Natural killer cell (primary cell): ENCODE measurements around the gene LBHD2. TPM values are rescaled to one million over a fixed set of nuclear protein-coding genes. Genes with fewer than 3 reads are reported as not detected.

ENCODE experiments used
- ATAC-seq, 3 donors: fragments of 150-1000 bp in 2 of 3; fragments of 200-7000 bp in 1 of 3; cut with Tn5 transposase; 1 replicate in 1 of 3; 2 replicates in 2 of 3; pipeline ENCODE4 v1.10.0; 2021; ENCODE audit warnings: mild to moderate bottlenecking in 2 of 3, moderate library complexity in 2 of 3
- DNase-seq, 2 donors: peaks; one replicate each; pipeline versions ENCODE4 v3.0.0 to v3.0.0-alpha.2; 2013 to 2021; ENCODE audit warnings: mixed read lengths in 1 of 2
- H3K27ac ChIP-seq: one replicate; pipeline ENCODE4 v1.5.1; 2013; ENCODE audit warnings: mild to moderate bottlenecking, low read length
- H3K27me3 ChIP-seq: one replicate; pipeline ENCODE4 v1.6.1; 2013; ENCODE audit warnings: low read length; ENCODE audit not compliant: control insufficient read depth, insufficient read depth
- H3K36me3 ChIP-seq: one replicate; pipeline ENCODE4 v1.6.1; 2013; ENCODE audit warnings: low read length; ENCODE audit not compliant: control insufficient read depth, insufficient read depth
- H3K4me1 ChIP-seq: one replicate; pipeline ENCODE4 v1.6.1; 2013; ENCODE audit warnings: low read length; ENCODE audit not compliant: control insufficient read depth, insufficient read depth
- H3K4me3 ChIP-seq: one replicate; pipeline ENCODE4 v1.5.1; 2013; ENCODE audit warnings: low read length
- H3K9me3 ChIP-seq: one replicate; pipeline ENCODE4 v1.6.1; 2013; ENCODE audit warnings: low read length; ENCODE audit not compliant: control insufficient read depth, insufficient read depth
- H3K27ac Mint-ChIP-seq, 2 donors: one replicate each; pipeline ENCODE4 v1.8.0; 2022; ENCODE audit warnings: mild to moderate bottlenecking in 2 of 2, mixed read lengths in 2 of 2, moderate library complexity in 1 of 2
- H3K27me3 Mint-ChIP-seq, 2 donors: one replicate each; pipeline ENCODE4 v1.8.0; 2022; ENCODE audit warnings: low read depth in 2 of 2, mixed read lengths in 2 of 2
- H3K36me3 Mint-ChIP-seq: one replicate; pipeline ENCODE4 v1.8.0; 2022; ENCODE audit warnings: mixed read lengths
- H3K4me1 Mint-ChIP-seq, 2 donors: one replicate each; pipeline ENCODE4 v1.8.0; 2022; ENCODE audit warnings: mixed read lengths in 2 of 2
- H3K4me3 Mint-ChIP-seq: one replicate; pipeline ENCODE4 v1.8.0; 2022; ENCODE audit warnings: mild to moderate bottlenecking, moderate library complexity, mixed read lengths
- H3K9me3 Mint-ChIP-seq, 2 donors: one replicate each; pipeline ENCODE4 v1.8.0; 2022; ENCODE audit warnings: mixed read lengths in 2 of 2
- CTCF ChIP-seq: fragments of 200-600 bp; IDR thresholded peaks from one replicate; pipeline ENCODE4 v1.8.0; 2022; ENCODE audit warnings: antibody characterized with exemption
- WGBS: methylation state at CpG from one replicate; pipeline ENCODE4 v1.1.7; 2013; ENCODE audit warnings: missing lambda C conversion rate; ENCODE audit not compliant: insufficient coverage; 5-methylcytosine and 5-hydroxymethylcytosine counted together
- intact Hi-C: fragments of 100-400 bp; cut with micrococcal nuclease; formaldehyde crosslinking; loops from one replicate; pipeline ENCODE4 v1.14.2; 2022
- total RNA-seq, 4 donors: library from RNA; stranded (reverse); fragments of 120-200 nt in 1 of 4; gene quantifications; one replicate each; pipeline versions ENCODE4 v1.2.3 to v1.2.4, GENCODE V29; 2013 to 2022

LBHD2 gene
- total RNA-seq, 3 donors from 2014 or later (not counting 1 experiment from before 2014, with no cell fraction given) = not detected

GRCh38 chr14:103066399-103066798, 17.6 kb upstream of the LBHD2 start:
- intact Hi-C loops = no loop called here
- H3K36me3 Mint-ChIP-seq = no peaks in the 10 kb centered on the region
- H3K4me3 ChIP-seq = no peak overlapping the region
- no peak overlapping the region for H3K4me3 Mint-ChIP-seq
- ATAC-seq (no peak), DNase-seq (no peak)
- no peaks in the 10 kb centered on the region for H3K9me3 ChIP-seq
- no peaks in the 10 kb centered on the region for H3K36me3 ChIP-seq
- H3K27ac Mint-ChIP-seq = no peak overlapping the region
- H3K27me3 ChIP-seq = no peaks in the 10 kb centered on the region
- no peaks in the 10 kb centered on the region for H3K4me1 ChIP-seq
- TF ChIP-seq CTCF = no peak
- H3K4me1 Mint-ChIP-seq = no peaks in the 10 kb centered on the region
- peaks cover 7 to 11% of the 10 kb centered on the region in 2 donors for H3K27me3 Mint-ChIP-seq
- no peak overlapping the region for H3K27ac ChIP-seq
- no peaks in the 10 kb centered on the region for H3K9me3 Mint-ChIP-seq
- 79% methylated on average over 9 of the region's 9 CpGs for WGBS

GRCh38 chr14:103067231-103067954, 16.6 kb upstream of the LBHD2 start:
- intact Hi-C loops = no loop called here
- peaks cover 7 to 9% of the 10 kb centered on the region in 2 donors for H3K27me3 Mint-ChIP-seq
- H3K9me3 Mint-ChIP-seq = no peaks in the 10 kb centered on the region
- Histone ChIP-seq H3K27ac (no peak overlapping the region), H3K27me3 (no peaks in the 10 kb centered on the region), H3K4me3 (no peak overlapping the region), H3K4me1 (no peaks in the 10 kb centered on the region), H3K36me3 (no peaks in the 10 kb centered on the region), H3K9me3 (no peaks in the 10 kb centered on the region)
- WGBS = 89% methylated on average over 8 of the region's 8 CpGs
- no peak overlapping the region for H3K27ac Mint-ChIP-seq
- ATAC-seq (no peak), DNase-seq (no peak)
- no peaks in the 10 kb centered on the region for H3K4me1 Mint-ChIP-seq
- no peaks in the 10 kb centered on the region for H3K36me3 Mint-ChIP-seq
- TF ChIP-seq CTCF = no peak
- H3K4me3 Mint-ChIP-seq = no peak overlapping the region

GRCh38 chr14:103068351-103069073, 15.5 kb upstream of the LBHD2 start:
- no peak overlapping the region for H3K4me3 Mint-ChIP-seq
- intact Hi-C loops = no loop called here
- H3K9me3 ChIP-seq = no peaks in the 10 kb centered on the region

More at GRCh38 chr14:103068351-103069073, 15.5 kb upstream of the LBHD2 start:
- no peaks in the 10 kb centered on the region for H3K4me1 ChIP-seq
- no peak for DNase-seq
- H3K36me3 ChIP-seq = no peaks in the 10 kb centered on the region
- Mint-ChIP-seq H3K27me3 (peaks cover 5 to 9% of the 10 kb centered on the region in 2 donors), H3K9me3 (no peaks in the 10 kb centered on the region), H3K4me1 (no peaks in the 10 kb centered on the region), H3K36me3 (no peaks in the 10 kb centered on the region), H3K27ac (no peak overlapping the region)
- TF ChIP-seq CTCF = no peak
- WGBS = 80% methylated on average over 22 of the region's 22 CpGs
- no peaks in the 10 kb centered on the region for H3K27me3 ChIP-seq
- H3K27ac ChIP-seq = no peak overlapping the region
- no peak for ATAC-seq
- H3K4me3 ChIP-seq = no peak overlapping the region
